Measurements from ENCODE around the gene MEGF6. TPM values are rescaled to one million over a fixed set of nuclear protein-coding genes. Genes with fewer than 3 reads are reported as not detected.

The MEGF6 gene
- polyA plus RNA-seq, 2 donors: 11.8 to 23.7 TPM

GRCh38 chr1:3603571-3604467 lies 7.5 kb downstream of the MEGF6 start:
- Histone ChIP-seq H3K27ac (ENCODE audit: low read depth in 2 of 2, low read length in 1 of 2) (no peak overlapping the region), H3K27me3 (ENCODE audit: control insufficient read depth in 1 of 2, insufficient read depth in 2 of 2, low read length in 2 of 2) (no peaks in the 10 kb centered on the region)
- WGBS, 2 donors: 81 to 87% methylated on average over 29 of the region's 29 CpGs

GRCh38 chr1:3603156-3603555 lies 8.2 kb downstream of the MEGF6 start:
- no peak overlapping the region for H3K27ac ChIP-seq (ENCODE audit: low read depth in 2 of 2, low read length in 1 of 2)
- H3K9me3 ChIP-seq (ENCODE audit: control insufficient read depth in 2 of 2, insufficient read depth in 1 of 2, low read depth in 1 of 2, low read length in 1 of 2): peaks cover 0 to 6% of the 10 kb centered on the region in 2 donors
- 88 to 94% methylated on average over 10 to 11 of the region's 11 CpGs for WGBS, 2 donors

More at GRCh38 chr1:3603571-3604467, 7.5 kb downstream of the MEGF6 start:
- peaks cover 0 to 6% of the 10 kb centered on the region in 2 donors for H3K9me3 ChIP-seq (ENCODE audit: control insufficient read depth in 2 of 2, insufficient read depth in 1 of 2, low read depth in 1 of 2, low read length in 1 of 2)
- H3K36me3 ChIP-seq (ENCODE audit: control insufficient read depth in 2 of 2, insufficient read depth in 2 of 2, low read length in 1 of 2): no peaks in the 10 kb centered on the region
- no peaks in the 10 kb centered on the region for H3K4me1 ChIP-seq (ENCODE audit: control insufficient read depth in 2 of 2, insufficient read depth in 2 of 2, low read length in 1 of 2)
- no peak overlapping the region for H3K4me3 ChIP-seq (ENCODE audit: low read depth in 1 of 2, low read length in 2 of 2)

DNA sequence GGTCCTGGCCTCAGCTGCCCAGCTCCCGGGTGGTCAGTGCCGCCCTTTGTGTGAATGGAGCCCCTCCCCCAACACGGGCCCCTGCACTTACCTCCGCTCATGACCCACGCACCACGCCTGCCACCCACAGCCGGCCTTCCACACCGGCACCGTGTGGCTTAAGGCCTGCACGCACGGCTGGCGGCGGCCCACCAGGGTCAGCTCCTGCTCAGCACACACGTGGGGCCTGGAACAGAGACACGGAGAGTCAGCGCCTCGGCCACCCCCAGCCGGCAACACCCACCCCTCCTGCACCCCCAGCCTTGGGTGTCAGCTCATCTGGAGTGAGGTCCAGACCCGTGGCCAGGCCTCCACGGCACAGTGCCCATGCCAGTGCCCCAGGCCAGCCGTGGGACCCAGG lies 8.9 kb downstream of the MEGF6 start:
- WGBS, 2 donors: 88 to 90% methylated on average over 17 to 21 of the region's 21 CpGs
- peaks cover 0 to 6% of the 10 kb centered on the region in 2 donors for H3K9me3 ChIP-seq (ENCODE audit: control insufficient read depth in 2 of 2, insufficient read depth in 1 of 2, low read depth in 1 of 2, low read length in 1 of 2)

More at GRCh38 chr1:3603156-3603555, 8.2 kb downstream of the MEGF6 start:
- Histone ChIP-seq H3K4me3 (ENCODE audit: low read depth in 1 of 2, low read length in 2 of 2) (no peak overlapping the region), H3K36me3 (ENCODE audit: control insufficient read depth in 2 of 2, insufficient read depth in 2 of 2, low read length in 1 of 2) (no peaks in the 10 kb centered on the region), H3K27me3 (ENCODE audit: control insufficient read depth in 1 of 2, insufficient read depth in 2 of 2, low read length in 2 of 2) (no peaks in the 10 kb centered on the region), H3K4me1 (ENCODE audit: control insufficient read depth in 2 of 2, insufficient read depth in 2 of 2, low read length in 1 of 2) (peaks cover 0 to 5% of the 10 kb centered on the region in 2 donors)

GRCh38 chr1:3601743-3602142 lies 9.6 kb downstream of the MEGF6 start:
- no peak overlapping the region for H3K4me3 ChIP-seq (ENCODE audit: low read depth in 1 of 2, low read length in 2 of 2)
- no peaks in the 10 kb centered on the region for H3K36me3 ChIP-seq (ENCODE audit: control insufficient read depth in 2 of 2, insufficient read depth in 2 of 2, low read length in 1 of 2)
- H3K27me3 ChIP-seq (ENCODE audit: control insufficient read depth in 1 of 2, insufficient read depth in 2 of 2, low read length in 2 of 2): no peaks in the 10 kb centered on the region
- WGBS, 2 donors: 77 to 79% methylated on average over 16 of the region's 16 CpGs
- peaks cover 0 to 10% of the 10 kb centered on the region in 2 donors for H3K4me1 ChIP-seq (ENCODE audit: control insufficient read depth in 2 of 2, insufficient read depth in 2 of 2, low read length in 1 of 2)
- no peak overlapping the region for H3K27ac ChIP-seq (ENCODE audit: low read depth in 2 of 2, low read length in 1 of 2)
- H3K9me3 ChIP-seq (ENCODE audit: control insufficient read depth in 2 of 2, insufficient read depth in 1 of 2, low read depth in 1 of 2, low read length in 1 of 2): peaks cover 0 to 6% of the 10 kb centered on the region in 2 donors

More for the DNA sequence above, 8.9 kb downstream of the MEGF6 start:
- Histone ChIP-seq H3K27me3 (ENCODE audit: control insufficient read depth in 1 of 2, insufficient read depth in 2 of 2, low read length in 2 of 2) (no peaks in the 10 kb centered on the region), H3K27ac (ENCODE audit: low read depth in 2 of 2, low read length in 1 of 2) (no peak overlapping the region), H3K4me3 (ENCODE audit: low read depth in 1 of 2, low read length in 2 of 2) (no peak overlapping the region), H3K36me3 (ENCODE audit: control insufficient read depth in 2 of 2, insufficient read depth in 2 of 2, low read length in 1 of 2) (no peaks in the 10 kb centered on the region), H3K4me1 (ENCODE audit: control insufficient read depth in 2 of 2, insufficient read depth in 2 of 2, low read length in 1 of 2) (peaks cover 0 to 10% of the 10 kb centered on the region in 2 donors)

- Histone ChIP-seq H3K9me3 (ENCODE audit: control insufficient read depth in 2 of 2, insufficient read depth in 1 of 2, low read depth in 1 of 2, low read length in 1 of 2) (peaks cover 0 to 6% of the 10 kb centered on the region in 2 donors), H3K36me3 (ENCODE audit: control insufficient read depth in 2 of 2, insufficient read depth in 2 of 2, low read length in 1 of 2) (no peaks in the 10 kb centered on the region), H3K4me1 (ENCODE audit: control insufficient read depth in 2 of 2, insufficient read depth in 2 of 2, low read length in 1 of 2) (peaks cover 0 to 10% of the 10 kb centered on the region in 2 donors), H3K4me3 (ENCODE audit: low read depth in 1 of 2, low read length in 2 of 2) (no peak overlapping the region), H3K27ac (ENCODE audit: low read depth in 2 of 2, low read length in 1 of 2) (no peak overlapping the region), H3K27me3 (ENCODE audit: control insufficient read depth in 1 of 2, insufficient read depth in 2 of 2, low read length in 2 of 2) (no peaks in the 10 kb centered on the region)
- 79 to 81% methylated on average over 10 of the region's 10 CpGs for WGBS, 2 donors
Measured at GRCh38 chr1:3600354-3600753, 11.0 kb downstream of the MEGF6 start.

DNA sequence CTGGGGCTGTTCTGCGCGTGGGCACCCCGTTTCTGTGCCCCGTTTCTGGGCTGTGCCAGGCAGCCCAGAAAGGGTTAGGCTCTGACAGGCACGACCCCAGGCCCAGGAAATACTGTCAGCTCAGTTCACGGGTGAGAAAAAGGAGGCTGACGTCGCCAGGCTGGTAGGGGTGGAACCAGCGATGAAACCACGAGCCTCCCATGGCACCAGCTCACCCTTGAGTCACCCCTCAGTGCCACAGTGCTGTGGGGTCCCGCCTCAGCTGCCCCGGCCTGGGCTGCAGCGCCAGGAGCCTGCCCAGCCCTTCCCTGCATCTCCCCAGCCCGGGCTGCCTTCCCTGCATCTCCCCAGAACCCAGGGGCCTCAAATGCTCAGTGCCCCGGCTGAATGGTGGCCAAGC lies 11.5 kb downstream of the MEGF6 start:
- Histone ChIP-seq H3K9me3 (ENCODE audit: control insufficient read depth in 2 of 2, insufficient read depth in 1 of 2, low read depth in 1 of 2, low read length in 1 of 2) (peaks cover 0 to 6% of the 10 kb centered on the region in 2 donors), H3K36me3 (ENCODE audit: control insufficient read depth in 2 of 2, insufficient read depth in 2 of 2, low read length in 1 of 2) (no peaks in the 10 kb centered on the region), H3K4me3 (ENCODE audit: low read depth in 1 of 2, low read length in 2 of 2) (no peak overlapping the region), H3K27ac (ENCODE audit: low read depth in 2 of 2, low read length in 1 of 2) (no peak overlapping the region), H3K4me1 (ENCODE audit: control insufficient read depth in 2 of 2, insufficient read depth in 2 of 2, low read length in 1 of 2) (peaks cover 0 to 10% of the 10 kb centered on the region in 2 donors), H3K27me3 (ENCODE audit: control insufficient read depth in 1 of 2, insufficient read depth in 2 of 2, low read length in 2 of 2) (no peaks in the 10 kb centered on the region)
- whole genome bisulfite sequencing, 2 donors: 75 to 79% methylated on average over 12 to 15 of the region's 15 CpGs

- no peaks in the 10 kb centered on the region for H3K27me3 ChIP-seq (ENCODE audit: control insufficient read depth in 1 of 2, insufficient read depth in 2 of 2, low read length in 2 of 2)
- no peaks in the 10 kb centered on the region for H3K36me3 ChIP-seq (ENCODE audit: control insufficient read depth in 2 of 2, insufficient read depth in 2 of 2, low read length in 1 of 2)
- no peak overlapping the region for H3K4me3 ChIP-seq (ENCODE audit: low read depth in 1 of 2, low read length in 2 of 2)
- H3K9me3 ChIP-seq (ENCODE audit: control insufficient read depth in 2 of 2, insufficient read depth in 1 of 2, low read depth in 1 of 2, low read length in 1 of 2): peaks cover 0 to 4% of the 10 kb centered on the region in 2 donors
- no peak overlapping the region for H3K27ac ChIP-seq (ENCODE audit: low read depth in 2 of 2, low read length in 1 of 2)
- 78 to 82% methylated on average over 8 to 16 of the region's 16 CpGs for WGBS, 2 donors
- H3K4me1 ChIP-seq (ENCODE audit: control insufficient read depth in 2 of 2, insufficient read depth in 2 of 2, low read length in 1 of 2): peaks cover 0 to 10% of the 10 kb centered on the region in 2 donors
Measured at GRCh38 chr1:3599286-3599811, 12.0 kb downstream of the MEGF6 start.

DNA sequence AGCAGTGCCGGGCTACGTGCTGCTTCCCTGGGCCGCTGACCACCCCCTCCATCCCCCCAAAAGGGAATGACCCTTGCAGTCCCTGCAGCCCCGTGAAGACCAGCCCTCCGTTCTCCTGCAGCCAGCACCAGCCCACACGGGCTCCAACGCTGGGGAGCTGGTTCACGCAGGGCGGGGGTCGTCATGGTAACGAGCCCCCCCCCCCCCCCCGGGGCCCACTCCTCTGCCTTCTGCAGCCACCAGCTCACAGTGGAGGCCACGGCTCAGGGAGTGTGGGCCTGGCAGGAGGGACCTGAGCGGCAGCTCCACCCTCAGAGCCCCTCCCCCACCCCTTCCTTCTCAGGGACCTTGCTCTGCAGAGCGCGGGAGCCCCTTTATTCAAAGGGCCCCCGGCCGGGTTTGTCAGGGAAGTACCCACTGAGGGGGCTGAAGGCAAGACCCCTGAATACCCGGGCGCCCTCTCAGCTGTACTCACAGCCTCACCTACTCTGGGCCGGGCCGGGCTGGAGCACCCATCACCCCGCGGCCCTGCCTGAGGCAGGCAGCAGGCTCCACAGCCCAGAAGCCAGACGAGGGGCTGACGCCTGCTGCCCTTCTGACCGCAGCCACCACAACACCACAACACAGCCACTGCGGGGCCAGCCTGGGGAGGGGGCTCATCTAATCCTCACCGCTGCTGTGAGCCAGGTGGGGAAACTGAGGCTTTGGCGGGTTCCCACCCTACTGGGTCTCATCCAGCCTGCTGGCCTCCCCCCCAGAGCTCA lies 12.6 kb downstream of the MEGF6 start:
- H3K27me3 ChIP-seq (ENCODE audit: control insufficient read depth in 1 of 2, insufficient read depth in 2 of 2, low read length in 2 of 2): no peaks in the 10 kb centered on the region
- no peak overlapping the region for H3K4me3 ChIP-seq (ENCODE audit: low read depth in 1 of 2, low read length in 2 of 2)
- peaks cover 0 to 10% of the 10 kb centered on the region in 2 donors for H3K4me1 ChIP-seq (ENCODE audit: control insufficient read depth in 2 of 2, insufficient read depth in 2 of 2, low read length in 1 of 2)
- no peak overlapping the region for H3K27ac ChIP-seq (ENCODE audit: low read depth in 2 of 2, low read length in 1 of 2)
- WGBS, 2 donors: 35 to 44% methylated on average over 28 to 30 of the region's 30 CpGs
- H3K9me3 ChIP-seq (ENCODE audit: control insufficient read depth in 2 of 2, insufficient read depth in 1 of 2, low read depth in 1 of 2, low read length in 1 of 2): no peaks in the 10 kb centered on the region
- no peaks in the 10 kb centered on the region for H3K36me3 ChIP-seq (ENCODE audit: control insufficient read depth in 2 of 2, insufficient read depth in 2 of 2, low read length in 1 of 2)

DNA sequence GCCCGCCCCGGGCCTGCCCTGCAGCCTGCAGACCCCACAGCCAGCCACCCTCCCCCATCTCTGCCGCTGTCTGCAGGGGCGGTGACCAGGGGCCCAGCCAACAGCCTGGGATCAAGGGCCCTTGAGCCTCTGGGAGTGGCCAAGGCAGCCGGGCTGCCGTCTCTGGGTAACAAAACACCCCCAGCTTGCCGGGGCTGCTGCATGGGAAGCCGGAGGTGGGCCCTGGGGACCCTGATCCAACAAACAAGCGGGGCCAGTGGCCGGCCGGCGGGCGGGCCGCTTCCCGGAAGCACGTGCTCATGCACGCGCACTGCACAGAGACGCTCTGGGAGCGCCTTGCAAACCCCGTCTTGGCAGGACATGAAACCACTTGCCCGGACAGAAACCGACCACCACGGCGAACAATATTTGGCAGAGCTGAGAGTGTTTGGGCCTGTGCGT lies 13.2 kb downstream of the MEGF6 start:
- H3K4me1 ChIP-seq (ENCODE audit: control insufficient read depth in 2 of 2, insufficient read depth in 2 of 2, low read length in 1 of 2): peaks cover 0 to 10% of the 10 kb centered on the region in 2 donors
- no peak overlapping the region for H3K27ac ChIP-seq (ENCODE audit: low read depth in 2 of 2, low read length in 1 of 2)
- 11 to 29% methylated on average over 26 of the region's 26 CpGs for WGBS, 2 donors
- no peaks in the 10 kb centered on the region for H3K36me3 ChIP-seq (ENCODE audit: control insufficient read depth in 2 of 2, insufficient read depth in 2 of 2, low read length in 1 of 2)
- H3K9me3 ChIP-seq (ENCODE audit: control insufficient read depth in 2 of 2, insufficient read depth in 1 of 2, low read depth in 1 of 2, low read length in 1 of 2): no peaks in the 10 kb centered on the region
- H3K4me3 ChIP-seq (ENCODE audit: low read depth in 1 of 2, low read length in 2 of 2): no peak overlapping the region
- no peaks in the 10 kb centered on the region for H3K27me3 ChIP-seq (ENCODE audit: control insufficient read depth in 1 of 2, insufficient read depth in 2 of 2, low read length in 2 of 2)

Data from esophagus (tissue), 2 donors.